Testis (tissue), 2 donors: ENCODE measurements around the gene NETO1.

Source experiments
- CTCF ChIP-seq, 3 experiments: fragments of 450-650 bp in 2 of 3; fragments of 200-600 bp in 1 of 3; sonication (generic) in 1 of 3; IDR thresholded peaks; one replicate each; pipeline ENCODE4 v1.5.1; 2016 to 2019; ENCODE audit warnings: antibody characterized with exemption in 3 of 3, mild to moderate bottlenecking in 2 of 3, moderate library complexity in 1 of 3
- POLR2A ChIP-seq: fragments of 450-650 bp; IDR thresholded peaks from one replicate; pipeline ENCODE4 v1.6.1; 2017; ENCODE audit warnings: antibody characterized with exemption, mild to moderate bottlenecking, moderate library complexity

GRCh38 chr18:72772916-72773315 is 94.9 kb downstream of the NETO1 start:
- TF ChIP-seq CTCF (IDR thresholded peaks at IDR 0.05) = no peak
- TF ChIP-seq POLR2A = no peak
